Loucy (cell line): Measurements from ENCODE around the gene PANX2.
"Not testable (repeated sequence)": the region's sequence is repeated elsewhere in the genome, so short reads cannot be mapped to it uniquely, and the experiment has no call there.

Source experiments
- H2AFZ ChIP-seq: fragments of 200-600 bp; sonication (generic); 2 replicates; pipeline ENCODE4 v1.6.0; 2016; ENCODE audit warnings: antibody characterized with exemption, mild to moderate bottlenecking, low read length, moderate library complexity
- H3F3A ChIP-seq: fragments of 200-600 bp; 2 replicates; pipeline ENCODE4 v1.6.0; 2016; ENCODE audit warnings: antibody characterized with exemption, low read depth, mild to moderate bottlenecking
- H3K27me3 ChIP-seq: fragments of 200-600 bp; sonication (generic); 2 replicates; pipeline ENCODE4 v1.6.1; 2014; ENCODE audit warnings: low read length, mild to moderate bottlenecking; ENCODE audit not compliant: insufficient read depth, poor library complexity, severe bottlenecking
- H3K36me3 ChIP-seq: fragments of 200-600 bp; sonication (generic); 2 replicates; pipeline ENCODE4 v1.6.1; 2016; ENCODE audit warnings: low read length; ENCODE audit not compliant: insufficient read depth
- H3K4me1 ChIP-seq: fragments of 200-600 bp; sonication (generic); 2 replicates; pipeline ENCODE4 v1.5.1; 2014; ENCODE audit warnings: low read length, mild to moderate bottlenecking; ENCODE audit not compliant: insufficient read depth, poor library complexity, severe bottlenecking
- H3K4me2 ChIP-seq: fragments of 200-600 bp; sonication (generic); 2 replicates; pipeline ENCODE4 v1.6.0; 2014; ENCODE audit warnings: antibody characterized with exemption, low read length, low read depth, mild to moderate bottlenecking; ENCODE audit not compliant: poor library complexity, severe bottlenecking
- H3K4me3 ChIP-seq: fragments of 200-600 bp; sonication (generic); 2 replicates; pipeline ENCODE4 v1.5.1; 2014; ENCODE audit warnings: low read length, mild to moderate bottlenecking, mixed read lengths; ENCODE audit not compliant: poor library complexity, severe bottlenecking
- H3K79me2 ChIP-seq: fragments of 200-600 bp; sonication (generic); 2 replicates; pipeline ENCODE4 v1.6.1; 2014; ENCODE audit warnings: low read length; ENCODE audit not compliant: insufficient read depth
- H3K9ac ChIP-seq: fragments of 200-600 bp; sonication (generic); 2 replicates; pipeline ENCODE4 v1.6.0; 2014; ENCODE audit warnings: mild to moderate bottlenecking, low read depth, low read length, moderate library complexity; ENCODE audit not compliant: poor library complexity, severe bottlenecking
- H3K9me2 ChIP-seq: fragments of 200-600 bp; sonication (generic); replicated peaks from 2 replicates; pipeline ENCODE4 v1.6.1; 2016; ENCODE audit warnings: low read depth, low read length, mixed read lengths
- H3K9me3 ChIP-seq: fragments of 200-600 bp; sonication (generic); 2 replicates; pipeline ENCODE4 v1.6.1; 2014; ENCODE audit warnings: mild to moderate bottlenecking, antibody characterized with exemption, low read length, low read depth; ENCODE audit not compliant: insufficient read depth
- H4K20me1 ChIP-seq: fragments of 200-600 bp; sonication (generic); 2 replicates; pipeline ENCODE4 v1.6.0; 2014; ENCODE audit warnings: antibody characterized with exemption, low read length, mild to moderate bottlenecking; ENCODE audit not compliant: insufficient read depth, poor library complexity, severe bottlenecking
- EZH2phosphoT487 ChIP-seq: fragments of 200-600 bp; IDR thresholded peaks from 2 replicates; pipeline ENCODE4 v1.6.1; 2018; ENCODE audit warnings: antibody characterized with exemption, mild to moderate bottlenecking, moderate library complexity, borderline replicate concordance
- TF ChIP-seq, protein P1 (sequence below): fragments of 200-600 bp; sonication (generic); conservative IDR thresholded peaks from 2 replicates; pipeline ENCODE4 v1.5.1; 2014; ENCODE audit warnings: mild to moderate bottlenecking, antibody characterized with exemption, low read length

PANX2 gene

DNA sequence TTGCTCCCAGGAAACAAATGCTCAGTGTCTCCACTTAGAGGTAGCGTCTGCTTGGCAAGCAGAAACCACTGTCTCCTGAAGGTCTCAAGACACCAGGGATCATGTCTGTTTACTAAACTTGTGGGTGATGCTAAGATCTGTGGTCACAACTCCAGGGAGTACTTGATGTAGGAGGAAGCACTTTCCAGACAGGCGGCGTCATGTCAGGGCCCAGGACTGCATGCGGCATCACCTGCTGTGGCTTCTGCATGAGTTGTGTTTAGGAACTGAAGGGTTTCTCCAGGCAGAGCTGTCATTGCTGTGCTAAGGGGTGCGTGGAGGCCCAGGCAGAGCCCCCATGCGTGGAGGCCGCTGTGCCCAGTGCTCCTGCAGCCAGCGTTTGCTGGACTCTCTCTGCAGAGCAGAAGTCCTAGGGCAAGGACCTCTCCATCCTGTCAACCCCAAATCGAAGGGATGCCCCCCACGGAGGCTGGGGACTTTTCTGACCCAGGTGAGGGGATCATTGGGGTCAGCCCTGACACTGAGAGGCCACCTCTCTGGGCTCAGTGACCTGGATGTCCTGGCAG is 8.1 kb upstream of the PANX2 start:
- H3K9me2 ChIP-seq: no peaks in the 10 kb centered on the region
- TF ChIP-seq, protein P1, sequence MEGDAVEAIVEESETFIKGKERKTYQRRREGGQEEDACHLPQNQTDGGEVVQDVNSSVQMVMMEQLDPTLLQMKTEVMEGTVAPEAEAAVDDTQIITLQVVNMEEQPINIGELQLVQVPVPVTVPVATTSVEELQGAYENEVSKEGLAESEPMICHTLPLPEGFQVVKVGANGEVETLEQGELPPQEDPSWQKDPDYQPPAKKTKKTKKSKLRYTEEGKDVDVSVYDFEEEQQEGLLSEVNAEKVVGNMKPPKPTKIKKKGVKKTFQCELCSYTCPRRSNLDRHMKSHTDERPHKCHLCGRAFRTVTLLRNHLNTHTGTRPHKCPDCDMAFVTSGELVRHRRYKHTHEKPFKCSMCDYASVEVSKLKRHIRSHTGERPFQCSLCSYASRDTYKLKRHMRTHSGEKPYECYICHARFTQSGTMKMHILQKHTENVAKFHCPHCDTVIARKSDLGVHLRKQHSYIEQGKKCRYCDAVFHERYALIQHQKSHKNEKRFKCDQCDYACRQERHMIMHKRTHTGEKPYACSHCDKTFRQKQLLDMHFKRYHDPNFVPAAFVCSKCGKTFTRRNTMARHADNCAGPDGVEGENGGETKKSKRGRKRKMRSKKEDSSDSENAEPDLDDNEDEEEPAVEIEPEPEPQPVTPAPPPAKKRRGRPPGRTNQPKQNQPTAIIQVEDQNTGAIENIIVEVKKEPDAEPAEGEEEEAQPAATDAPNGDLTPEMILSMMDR: no peak
- no peak for TF ChIP-seq EZH2phosphoT487

DNA sequence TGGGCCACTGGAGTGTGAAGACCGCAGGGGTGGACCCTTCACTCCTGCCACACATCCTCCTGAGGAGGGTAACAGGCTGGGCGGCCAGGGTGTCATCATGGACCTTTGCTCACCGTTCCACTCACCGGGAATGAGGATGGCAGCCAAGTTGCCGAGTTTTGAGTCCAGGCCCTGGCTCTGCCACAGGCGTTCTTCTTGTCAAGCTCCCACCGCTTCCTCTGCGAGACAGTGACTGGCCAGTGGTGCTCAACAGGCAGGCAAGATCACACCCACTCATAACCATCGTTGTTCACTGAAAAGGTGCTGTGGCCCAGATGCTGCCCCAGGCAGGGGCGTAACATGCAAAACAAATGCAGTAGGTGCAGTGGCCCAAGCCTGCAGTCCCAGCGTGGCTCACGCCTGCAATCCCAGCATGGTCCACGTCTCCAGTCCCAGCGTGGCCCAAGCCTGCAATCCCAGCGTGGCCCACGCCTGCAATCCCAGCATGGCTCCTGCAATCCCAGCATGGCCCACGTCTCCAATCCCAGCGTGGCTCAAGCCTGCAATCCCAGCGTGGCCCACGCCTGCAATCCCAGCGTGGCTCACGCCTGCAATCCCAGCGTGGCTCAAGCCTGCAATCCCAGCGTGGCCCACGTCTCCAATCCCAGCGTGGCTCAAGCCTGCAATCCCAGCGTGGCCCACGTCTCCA is 5.0 kb upstream of the PANX2 start:
- no peaks in the 10 kb centered on the region for H3K4me1 ChIP-seq
- H3K9ac ChIP-seq: no peak overlapping the region
- H3K27me3 ChIP-seq: no peaks in the 10 kb centered on the region
- no peaks in the 10 kb centered on the region for H3K79me2 ChIP-seq
- H2AFZ ChIP-seq: no peak overlapping the region
- TF ChIP-seq, protein P1: no peak
- TF ChIP-seq EZH2phosphoT487: no peak
- H3K4me3 ChIP-seq: no peak overlapping the region
- no peaks in the 10 kb centered on the region for H3F3A ChIP-seq
- H3K9me2 ChIP-seq: no peaks in the 10 kb centered on the region
- no peaks in the 10 kb centered on the region for H3K36me3 ChIP-seq
- no peaks in the 10 kb centered on the region for H3K9me3 ChIP-seq
- H4K20me1 ChIP-seq: no peaks in the 10 kb centered on the region
- H3K4me2 ChIP-seq: no peak overlapping the region

More for the DNA sequence above, 8.1 kb upstream of the PANX2 start:
- no peaks in the 10 kb centered on the region for H3F3A ChIP-seq
- H3K4me3 ChIP-seq: no peak overlapping the region
- no peaks in the 10 kb centered on the region for H3K27me3 ChIP-seq
- H3K36me3 ChIP-seq: no peaks in the 10 kb centered on the region
- H3K4me2 ChIP-seq: no peak overlapping the region
- H4K20me1 ChIP-seq: no peaks in the 10 kb centered on the region
- no peak overlapping the region for H3K9ac ChIP-seq
- no peaks in the 10 kb centered on the region for H3K9me3 ChIP-seq
- H3K4me1 ChIP-seq: no peaks in the 10 kb centered on the region
- H2AFZ ChIP-seq: no peak overlapping the region
- H3K79me2 ChIP-seq: no peaks in the 10 kb centered on the region

DNA sequence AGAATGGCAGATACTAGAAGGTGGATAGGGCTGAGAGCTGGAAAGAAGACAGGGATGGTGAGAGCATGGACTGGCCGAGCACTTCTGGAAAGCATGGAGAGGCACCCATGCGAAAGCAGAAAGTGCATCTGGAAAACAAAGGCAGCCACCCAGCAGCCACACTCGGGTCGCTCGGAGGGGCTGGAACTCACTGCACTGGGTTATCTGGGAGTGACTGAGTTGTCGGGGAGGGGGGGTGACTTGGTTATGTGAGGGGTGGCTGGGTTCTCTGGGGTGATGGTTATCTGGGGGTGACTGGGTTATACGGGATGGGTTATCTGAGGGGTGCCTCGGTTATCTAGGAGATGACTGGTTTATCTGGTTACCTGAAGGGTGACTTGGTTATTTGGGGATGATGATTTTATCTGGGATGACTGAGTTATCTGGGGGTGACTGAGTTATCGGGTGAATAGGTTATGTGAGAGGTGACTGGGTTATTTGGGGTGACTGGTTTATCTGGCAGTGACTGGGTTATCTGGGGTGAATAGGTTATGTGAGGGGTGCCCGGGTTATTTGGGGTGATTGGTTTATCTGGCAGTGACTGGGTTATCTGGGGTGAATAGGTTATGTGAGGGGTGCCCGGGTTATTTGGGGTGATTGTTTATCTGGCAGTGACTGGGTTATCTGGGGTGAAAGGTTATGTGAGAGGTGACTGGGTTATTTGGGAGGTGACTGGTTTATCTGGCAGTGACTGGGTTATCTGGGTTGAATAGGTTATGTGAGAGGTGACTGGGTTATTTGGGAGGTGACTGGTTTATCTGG is 2.6 kb upstream of the PANX2 start:
- Histone ChIP-seq H3K9me2 (no peaks in the 10 kb centered on the region), H3K27me3 (no peaks in the 10 kb centered on the region), H3K4me1 (no peaks in the 10 kb centered on the region), H3K79me2 (no peaks in the 10 kb centered on the region), H3K9ac (no peak overlapping the region), H3K4me2 (no peak overlapping the region), H3F3A (no peaks in the 10 kb centered on the region), H2AFZ (no peak overlapping the region), H3K4me3 (no peak overlapping the region), H4K20me1 (no peaks in the 10 kb centered on the region), H3K36me3 (no peaks in the 10 kb centered on the region), H3K9me3 (no peaks in the 10 kb centered on the region)
- TF ChIP-seq EZH2phosphoT487: no peak
- TF ChIP-seq, protein P1: no peak

DNA sequence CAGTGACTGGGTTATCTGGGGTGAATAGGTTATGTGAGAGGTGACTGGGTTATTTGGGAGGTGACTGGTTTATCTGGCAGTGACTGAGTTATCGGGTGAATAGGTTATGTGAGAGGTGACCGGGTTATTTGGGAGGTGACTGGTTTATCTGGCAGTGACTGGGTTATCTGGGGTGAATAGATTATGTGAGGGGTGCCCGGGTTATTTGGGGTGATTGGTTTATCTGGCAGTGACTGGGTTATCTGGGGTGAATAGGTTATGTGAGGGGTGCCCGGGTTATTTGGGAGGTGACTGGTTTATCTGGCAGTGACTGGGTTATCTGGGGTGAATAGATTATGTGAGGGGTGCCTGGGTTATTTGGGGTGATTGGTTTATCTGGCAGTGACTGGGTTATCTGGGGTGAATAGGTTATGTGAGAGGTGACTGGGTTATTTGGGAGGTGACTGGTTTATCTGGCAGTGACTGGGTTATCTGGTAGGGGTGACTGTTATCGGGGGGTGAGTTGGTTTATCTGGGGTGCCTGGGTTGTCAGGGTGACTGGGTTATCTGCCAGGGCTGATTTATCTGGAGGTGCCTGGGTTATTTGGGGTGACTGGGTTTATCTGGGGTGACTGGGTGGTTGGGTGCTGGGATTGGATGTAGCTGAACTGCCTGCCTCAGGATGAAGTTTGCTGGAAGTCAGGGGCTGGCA is 1.9 kb upstream of the PANX2 start:
- not testable (repeated sequence) for H3F3A ChIP-seq, H3K79me2 ChIP-seq, H3K9me3 ChIP-seq, H3K4me1 ChIP-seq, H3K4me3 ChIP-seq, H3K27me3 ChIP-seq, H2AFZ ChIP-seq, H3K9me2 ChIP-seq, H4K20me1 ChIP-seq, H3K36me3 ChIP-seq, H3K9ac ChIP-seq, H3K4me2 ChIP-seq
